Measurements from ENCODE around the gene ATOH7. TPM values are rescaled to one million over a fixed set of nuclear protein-coding genes. Genes with fewer than 3 reads are reported as not detected.

Gene ATOH7
- polyA plus RNA-seq, 1 of the 3 experiments (the other 2 are of a cell fraction): 0.12 TPM

GRCh38 chr10:68231106-68231816 is 652 bp downstream of the ATOH7 start (continued):
- TF ChIP-seq, protein P1, sequence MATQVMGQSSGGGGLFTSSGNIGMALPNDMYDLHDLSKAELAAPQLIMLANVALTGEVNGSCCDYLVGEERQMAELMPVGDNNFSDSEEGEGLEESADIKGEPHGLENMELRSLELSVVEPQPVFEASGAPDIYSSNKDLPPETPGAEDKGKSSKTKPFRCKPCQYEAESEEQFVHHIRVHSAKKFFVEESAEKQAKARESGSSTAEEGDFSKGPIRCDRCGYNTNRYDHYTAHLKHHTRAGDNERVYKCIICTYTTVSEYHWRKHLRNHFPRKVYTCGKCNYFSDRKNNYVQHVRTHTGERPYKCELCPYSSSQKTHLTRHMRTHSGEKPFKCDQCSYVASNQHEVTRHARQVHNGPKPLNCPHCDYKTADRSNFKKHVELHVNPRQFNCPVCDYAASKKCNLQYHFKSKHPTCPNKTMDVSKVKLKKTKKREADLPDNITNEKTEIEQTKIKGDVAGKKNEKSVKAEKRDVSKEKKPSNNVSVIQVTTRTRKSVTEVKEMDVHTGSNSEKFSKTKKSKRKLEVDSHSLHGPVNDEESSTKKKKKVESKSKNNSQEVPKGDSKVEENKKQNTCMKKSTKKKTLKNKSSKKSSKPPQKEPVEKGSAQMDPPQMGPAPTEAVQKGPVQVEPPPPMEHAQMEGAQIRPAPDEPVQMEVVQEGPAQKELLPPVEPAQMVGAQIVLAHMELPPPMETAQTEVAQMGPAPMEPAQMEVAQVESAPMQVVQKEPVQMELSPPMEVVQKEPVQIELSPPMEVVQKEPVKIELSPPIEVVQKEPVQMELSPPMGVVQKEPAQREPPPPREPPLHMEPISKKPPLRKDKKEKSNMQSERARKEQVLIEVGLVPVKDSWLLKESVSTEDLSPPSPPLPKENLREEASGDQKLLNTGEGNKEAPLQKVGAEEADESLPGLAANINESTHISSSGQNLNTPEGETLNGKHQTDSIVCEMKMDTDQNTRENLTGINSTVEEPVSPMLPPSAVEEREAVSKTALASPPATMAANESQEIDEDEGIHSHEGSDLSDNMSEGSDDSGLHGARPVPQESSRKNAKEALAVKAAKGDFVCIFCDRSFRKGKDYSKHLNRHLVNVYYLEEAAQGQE (IDR thresholded peaks at IDR 0.05; ENCODE audit: low read depth, low read length): no peak
- TF ChIP-seq NRF1 (IDR thresholded peaks at IDR 0.05; ENCODE audit: low read depth, low read length) (peak; percentile 80), SIN3A (IDR thresholded peaks at IDR 0.05; ENCODE audit: borderline replicate concordance, low read depth, low read length) (no peak), TCF12 (IDR thresholded peaks at IDR 0.05) (no peak), GABPA (IDR thresholded peaks at IDR 0.05; ENCODE audit: low read depth) (no peak), TEAD4 (IDR thresholded peaks at IDR 0.05; ENCODE audit: borderline replicate concordance, insufficient read depth) (no peak), CHD2 (IDR thresholded peaks at IDR 0.05; ENCODE audit: low read length, partially characterized antibody) (no peak)
- TF ChIP-seq, protein P2, sequence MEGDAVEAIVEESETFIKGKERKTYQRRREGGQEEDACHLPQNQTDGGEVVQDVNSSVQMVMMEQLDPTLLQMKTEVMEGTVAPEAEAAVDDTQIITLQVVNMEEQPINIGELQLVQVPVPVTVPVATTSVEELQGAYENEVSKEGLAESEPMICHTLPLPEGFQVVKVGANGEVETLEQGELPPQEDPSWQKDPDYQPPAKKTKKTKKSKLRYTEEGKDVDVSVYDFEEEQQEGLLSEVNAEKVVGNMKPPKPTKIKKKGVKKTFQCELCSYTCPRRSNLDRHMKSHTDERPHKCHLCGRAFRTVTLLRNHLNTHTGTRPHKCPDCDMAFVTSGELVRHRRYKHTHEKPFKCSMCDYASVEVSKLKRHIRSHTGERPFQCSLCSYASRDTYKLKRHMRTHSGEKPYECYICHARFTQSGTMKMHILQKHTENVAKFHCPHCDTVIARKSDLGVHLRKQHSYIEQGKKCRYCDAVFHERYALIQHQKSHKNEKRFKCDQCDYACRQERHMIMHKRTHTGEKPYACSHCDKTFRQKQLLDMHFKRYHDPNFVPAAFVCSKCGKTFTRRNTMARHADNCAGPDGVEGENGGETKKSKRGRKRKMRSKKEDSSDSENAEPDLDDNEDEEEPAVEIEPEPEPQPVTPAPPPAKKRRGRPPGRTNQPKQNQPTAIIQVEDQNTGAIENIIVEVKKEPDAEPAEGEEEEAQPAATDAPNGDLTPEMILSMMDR (IDR thresholded peaks at IDR 0.05): no peak
- TF ChIP-seq, protein P3, sequence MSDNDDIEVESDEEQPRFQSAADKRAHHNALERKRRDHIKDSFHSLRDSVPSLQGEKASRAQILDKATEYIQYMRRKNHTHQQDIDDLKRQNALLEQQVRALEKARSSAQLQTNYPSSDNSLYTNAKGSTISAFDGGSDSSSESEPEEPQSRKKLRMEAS (IDR thresholded peaks at IDR 0.05; ENCODE audit: low read depth): peak; percentile 93

- Histone ChIP-seq H4K20me1 (ENCODE audit: insufficient read depth) (no peaks in the 10 kb centered on the region), H3K36me3 (replicated peaks in 1 of 2; ENCODE audit: control insufficient read depth in 1 of 2, insufficient read depth in 2 of 2, low read length in 1 of 2) (no peaks in the 10 kb centered on the region), H3K79me2 (ENCODE audit: insufficient read depth) (no peaks in the 10 kb centered on the region), H3K27ac (ENCODE audit: low read depth in 2 of 2, low read length in 1 of 2) (no peak overlapping the region; a peak in 1 of 4 replicates), H3K9me2 (no peaks in the 10 kb centered on the region), H3K9me3 (no peaks in the 10 kb centered on the region), H3K4me3 (ENCODE audit: low read depth in 2 of 2, low read length in 1 of 2) (no peak overlapping the region), H3F3A (replicated peaks; ENCODE audit: insufficient read depth) (peaks cover 8% of the 10 kb centered on the region), H2AFZ (ENCODE audit: low read depth) (no peak overlapping the region), H3K4me1 (ENCODE audit: control insufficient read depth in 1 of 2, insufficient read depth in 2 of 2, low read depth in 1 of 2, low read length in 1 of 2) (peaks cover 0 to 4% of the 10 kb centered on the region in 2 experiments; a peak in 2 of 4 replicates), H3K27me3 (ENCODE audit: insufficient read depth) (no peaks in the 10 kb centered on the region; the same call in 1 of the 2 replicates), H3K9ac (no peak overlapping the region), H3K4me2 (no peak overlapping the region)
- 94% methylated on average over 5 of the region's 5 CpGs for WGBS (ENCODE audit: low lambda C conversion rate)
- no peak for DNase-seq
- ChIA-PET CTCF (interaction anchor here (0.5 to 3.2 kb wide), 10 partner anchors 7 to 601 kb away, joined by 3 to 16 read pairs (median 3); no protein-coding TSS in a partner anchor), POLR2A (interaction anchor here (1.2 to 1.6 kb wide), 3 partner anchors 11 to 102 kb away, joined by 3 to 7 read pairs (median 5); partner anchors contain the start of gene HNRNPH3)
- no peak for TF ChIP-seq SMC3 (IDR thresholded peaks at IDR 0.05; ENCODE audit: low read depth, low read length)
Observed at GRCh38 chr10:68230268-68230667, 1.6 kb downstream of the ATOH7 start.

Measured in SK-N-SH (cell line).